NCI-H82 (cell line): ENCODE results near the gene DGKG.
A peak's percentile ranks its signal among the peaks of the same experiment; 100 is the strongest.

Source experiments
- DNase-seq: peaks from one replicate; lab custom pipeline; 2025; lab: John Stamatoyannopoulos, UW

Gene DGKG

DNA sequence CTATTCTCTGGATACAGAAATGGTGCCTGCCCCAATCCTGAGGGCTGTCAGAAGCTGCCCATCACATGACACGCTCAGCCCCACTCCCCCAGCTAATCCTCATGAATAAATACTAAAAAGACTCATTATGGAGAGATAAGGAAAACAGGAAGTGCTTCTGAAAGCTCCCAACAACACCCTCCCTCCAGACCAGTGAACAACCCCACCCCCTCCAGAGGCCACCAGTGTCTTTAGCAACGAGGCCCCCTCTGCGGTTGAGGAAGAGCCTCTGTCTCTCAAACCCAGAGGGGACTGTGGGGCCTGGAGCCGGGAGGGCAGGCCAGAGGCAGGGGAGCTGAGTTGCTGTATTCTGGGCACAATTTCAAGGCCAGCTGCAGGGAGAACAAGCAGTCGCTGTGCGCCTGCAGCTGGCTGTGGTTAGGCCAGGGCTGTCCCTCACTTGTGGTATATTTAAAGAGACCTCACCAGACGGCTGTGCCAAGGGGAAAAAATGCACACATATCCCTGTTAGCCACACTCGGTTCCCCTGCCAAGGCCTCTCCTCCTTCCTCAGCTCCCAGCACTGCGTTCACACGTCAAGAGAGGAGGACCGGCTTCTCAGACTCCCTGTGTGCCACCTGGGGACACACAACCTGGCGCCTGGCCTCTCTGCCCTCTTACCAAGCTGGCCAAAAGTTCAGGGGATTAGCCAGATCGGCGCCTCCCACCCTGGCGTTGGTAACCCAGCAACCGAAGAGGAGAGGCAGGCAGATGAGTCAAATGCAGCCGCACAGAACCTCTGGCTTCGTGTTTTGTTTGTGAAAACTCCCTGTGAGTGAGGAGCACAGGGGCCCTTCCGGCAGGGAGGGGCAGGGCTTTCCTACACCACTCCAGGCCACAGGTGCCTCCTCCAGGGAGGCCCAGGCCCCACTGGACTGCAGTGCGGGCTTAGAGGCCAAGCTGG, 152.0 kb downstream of the DGKG start:
- DNase-seq = peak; percentile 48

DNA sequence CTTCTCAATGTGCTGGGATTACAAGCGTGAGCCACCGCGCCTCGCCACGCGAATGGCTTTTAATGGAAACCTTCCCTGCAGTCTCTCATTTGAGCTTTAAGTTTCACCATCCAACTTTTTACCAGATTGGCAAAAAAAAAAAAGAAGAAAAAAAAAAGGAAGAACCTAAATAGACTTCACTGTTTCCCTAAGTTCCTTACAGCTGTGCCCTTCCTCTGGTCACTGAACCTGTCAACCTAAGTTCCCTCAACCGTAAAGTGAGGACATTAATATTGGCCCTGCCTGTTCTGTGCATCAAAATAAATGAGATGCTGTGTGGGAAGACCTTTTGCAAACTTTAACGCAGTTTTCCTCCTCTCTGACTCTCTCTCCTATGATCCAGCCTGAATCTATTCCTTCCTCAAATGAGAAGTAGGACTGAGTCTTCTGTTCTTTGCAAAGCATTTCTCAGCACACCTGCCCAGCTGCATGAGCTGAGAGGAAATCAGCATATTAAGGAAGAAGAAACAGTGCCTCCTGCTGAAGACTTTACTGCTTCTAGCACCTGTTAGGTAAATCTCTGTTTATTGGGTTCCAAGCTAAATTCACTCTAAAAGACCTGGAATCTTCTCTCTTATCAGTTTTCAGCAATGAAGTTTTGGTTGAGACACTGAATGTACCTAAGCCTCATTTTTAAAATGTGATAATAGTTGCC, 153.6 kb downstream of the DGKG start:
- DNase-seq = peak; percentile 14

DNA sequence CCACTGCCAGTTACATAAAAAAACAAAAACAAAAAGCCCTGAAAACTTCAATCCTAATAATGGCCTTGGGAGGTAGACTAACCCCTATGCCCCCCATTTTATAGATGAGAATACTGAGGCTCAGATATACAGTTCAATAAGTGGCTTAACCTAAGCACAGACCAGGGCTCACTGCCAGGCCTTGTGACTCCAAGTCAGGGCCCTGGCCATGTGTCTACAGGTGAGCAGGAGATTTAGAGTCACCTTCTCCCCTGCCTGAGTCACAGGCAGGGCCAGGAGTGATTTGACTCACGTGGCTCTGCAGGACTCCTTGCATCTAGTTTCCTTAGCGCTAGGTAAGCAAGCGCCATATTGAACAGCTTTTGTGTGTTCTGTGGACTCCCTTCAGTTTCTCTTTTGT, 154.5 kb downstream of the DGKG start:
- no peak for DNase-seq

DNA sequence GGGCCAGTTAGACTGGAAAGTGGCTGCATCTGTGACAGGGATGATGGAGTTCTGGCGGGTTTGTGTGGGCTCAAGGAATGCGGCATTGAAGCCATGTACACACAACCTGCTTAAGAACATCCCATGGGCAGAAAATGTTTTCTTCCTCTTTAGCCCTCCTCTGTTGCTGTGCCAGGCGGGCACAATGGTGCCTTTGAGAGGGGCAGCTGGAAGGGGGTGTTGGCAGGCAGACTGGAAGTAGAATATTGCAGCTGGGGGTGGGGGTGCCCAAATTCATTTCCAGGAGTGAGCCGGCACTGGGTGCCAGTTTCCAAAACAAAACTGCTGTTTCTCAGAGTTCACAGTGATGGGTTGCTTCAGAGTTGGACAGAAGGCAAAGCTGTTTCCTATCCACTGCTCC, 161.3 kb downstream of the DGKG start:
- DNase-seq = no peak

DNA sequence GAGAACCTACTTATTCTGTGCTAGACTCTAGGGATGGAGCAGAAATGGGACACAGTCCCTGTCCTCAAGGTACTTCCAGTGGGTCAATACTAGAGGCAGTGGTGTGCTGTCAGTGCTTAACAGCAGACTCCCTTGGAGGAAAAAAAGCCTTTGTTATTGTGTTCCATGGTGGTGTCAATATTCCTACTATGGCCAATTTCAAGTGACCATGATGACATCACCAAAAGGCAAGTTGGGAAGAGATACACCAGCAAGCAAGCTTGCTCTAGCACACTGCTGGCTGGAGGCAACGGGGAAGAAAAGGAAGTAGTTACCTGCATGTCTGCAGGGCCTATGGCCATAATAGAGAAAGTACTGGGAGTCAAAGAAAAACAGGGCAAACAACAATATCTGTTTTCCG, 163.6 kb downstream of the DGKG start:
- no peak for DNase-seq

DNA sequence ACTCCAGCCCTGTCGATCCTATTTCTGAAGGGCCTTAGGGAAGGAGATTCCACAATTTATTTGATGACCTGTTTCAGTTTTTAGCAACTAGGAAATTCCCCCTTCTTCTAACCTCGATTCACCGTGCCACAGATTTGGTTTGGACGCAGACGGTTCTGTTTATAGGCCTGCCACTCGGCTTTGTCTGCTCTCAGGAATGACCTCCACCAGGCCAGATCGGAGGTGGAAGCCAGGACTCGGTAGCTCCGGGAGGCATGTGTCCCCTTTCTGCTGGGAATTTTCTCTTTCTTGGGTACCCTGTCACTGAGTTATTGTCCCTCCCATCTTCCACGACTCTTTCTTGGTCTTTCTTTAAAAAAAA, 167.6 kb downstream of the DGKG start:
- DNase-seq = no peak

DNA sequence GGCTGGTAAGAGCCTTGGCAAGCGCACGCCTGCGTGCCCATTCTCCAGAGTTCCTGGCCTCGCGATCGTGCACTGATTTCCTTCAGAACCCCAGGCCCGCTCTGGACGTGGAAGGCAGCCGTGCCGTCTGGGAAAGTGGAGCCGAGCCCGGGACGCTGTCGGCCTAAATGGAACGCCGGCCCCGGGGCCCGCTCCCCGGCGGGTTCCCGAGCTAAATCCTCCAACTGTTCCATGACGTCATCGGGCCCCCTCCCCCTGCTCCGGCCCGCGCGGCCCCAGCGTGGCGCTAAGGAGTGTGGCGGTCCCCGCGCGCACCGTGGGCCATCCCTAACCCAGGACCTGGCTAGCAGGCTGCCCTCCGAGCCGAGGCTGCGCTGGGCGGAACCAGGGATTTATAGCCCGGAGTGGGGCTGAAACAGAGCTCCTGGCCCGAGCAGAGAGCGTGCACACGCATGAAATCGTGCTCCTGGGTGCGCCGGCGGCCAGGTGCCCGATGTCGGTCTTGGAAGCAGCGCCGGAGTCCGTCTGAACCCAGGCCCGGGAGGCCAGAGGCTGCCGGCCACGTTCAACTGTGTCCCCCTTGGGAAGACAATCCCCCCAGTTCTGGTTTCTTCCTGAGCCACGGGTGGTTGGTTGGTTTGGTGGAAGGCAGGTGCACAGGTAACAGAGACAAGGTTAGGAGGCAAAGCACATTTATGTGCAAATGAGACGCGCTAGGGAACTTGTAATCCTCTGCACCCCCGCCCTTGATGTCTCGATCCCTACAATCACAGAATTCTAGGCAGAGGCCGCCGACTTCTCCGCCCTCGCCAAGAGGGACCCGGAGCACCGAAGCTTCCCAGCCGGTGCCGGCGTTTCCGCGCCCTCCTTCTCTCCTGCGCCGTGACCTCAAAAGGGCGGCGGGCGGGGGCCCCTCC, 168.2 kb downstream of the DGKG start:
- DNase-seq = peak; percentile 69

DNA sequence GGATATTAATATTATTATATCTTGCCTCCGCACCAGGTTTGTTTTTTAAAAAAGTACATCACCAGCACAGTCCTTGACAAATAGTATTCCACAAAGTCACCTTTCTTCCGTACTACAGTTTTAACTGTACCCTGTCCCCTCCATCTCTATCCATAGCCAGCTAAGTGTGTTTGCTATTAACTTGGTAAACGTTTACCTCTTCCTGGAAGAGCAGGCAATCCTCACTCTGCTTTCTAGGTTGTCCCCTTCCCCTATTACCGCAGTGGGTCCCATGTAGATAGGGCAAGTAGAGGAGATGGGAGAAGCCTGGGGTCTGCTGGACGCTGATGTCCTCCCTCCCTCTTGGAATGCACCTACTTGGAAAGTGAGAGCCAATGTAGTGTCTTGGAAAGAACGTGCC, 169.2 kb downstream of the DGKG start:
- no peak for DNase-seq

DNA sequence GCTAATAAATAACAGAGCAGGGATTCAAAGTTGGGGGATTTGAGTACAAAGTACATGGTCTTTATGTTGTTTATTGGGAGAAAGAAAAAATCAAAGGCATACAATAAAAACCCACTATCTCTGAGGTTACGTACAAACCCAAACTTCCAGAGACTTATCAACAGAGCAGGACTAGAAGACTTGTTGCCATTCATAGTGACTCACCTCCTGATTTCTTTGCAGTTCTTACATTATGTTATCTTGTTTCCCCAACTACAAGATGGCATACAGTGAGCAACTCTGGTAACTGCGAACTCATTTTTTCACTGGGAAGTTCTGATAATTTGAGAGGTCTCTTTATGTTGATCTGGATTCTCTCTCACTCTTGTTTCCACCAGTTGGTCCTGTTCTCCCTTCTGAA, 172.5 kb downstream of the DGKG start:
- DNase-seq = no peak

DNA sequence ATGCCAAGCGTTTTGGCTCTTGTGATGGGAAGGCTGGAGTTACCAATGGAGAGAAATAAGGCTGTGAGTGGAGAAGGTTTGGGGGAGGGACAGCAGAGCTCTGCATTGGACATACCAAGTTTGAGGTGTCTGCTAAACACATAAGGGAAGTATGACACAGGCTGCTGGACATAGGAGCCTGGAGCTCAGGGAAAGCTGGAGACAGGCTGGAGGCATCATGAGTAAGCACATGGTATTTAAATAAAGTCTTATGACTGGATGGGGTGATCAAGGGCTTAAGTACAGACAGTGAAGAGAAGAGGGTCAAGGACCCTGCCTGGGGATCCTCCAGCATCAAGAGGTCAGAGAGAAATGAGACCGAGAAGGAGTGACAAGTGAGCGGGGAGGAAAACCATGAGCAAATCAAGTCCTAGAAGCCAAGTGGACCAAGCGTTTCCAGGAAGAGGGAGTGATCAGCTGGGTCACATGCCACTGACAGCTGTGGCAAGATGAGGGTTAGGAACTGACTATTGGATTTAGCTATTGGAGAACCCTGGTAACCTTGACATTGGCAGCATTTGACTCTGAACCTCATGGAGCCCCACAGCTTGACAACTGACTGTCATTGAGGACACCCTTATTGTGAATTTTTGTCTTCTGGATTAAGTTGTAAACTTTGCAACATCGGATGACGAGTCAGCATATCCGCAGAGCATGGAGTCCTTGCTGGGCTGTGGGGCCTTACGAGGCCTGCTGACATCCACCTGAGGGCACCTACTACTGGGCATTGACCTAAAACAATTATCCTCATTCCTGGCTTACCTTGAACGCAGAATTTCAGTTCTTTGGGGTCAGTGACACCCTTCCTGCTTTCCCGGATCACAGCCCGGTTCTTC, 174.4 kb downstream of the DGKG start:
- no peak for DNase-seq

DNA sequence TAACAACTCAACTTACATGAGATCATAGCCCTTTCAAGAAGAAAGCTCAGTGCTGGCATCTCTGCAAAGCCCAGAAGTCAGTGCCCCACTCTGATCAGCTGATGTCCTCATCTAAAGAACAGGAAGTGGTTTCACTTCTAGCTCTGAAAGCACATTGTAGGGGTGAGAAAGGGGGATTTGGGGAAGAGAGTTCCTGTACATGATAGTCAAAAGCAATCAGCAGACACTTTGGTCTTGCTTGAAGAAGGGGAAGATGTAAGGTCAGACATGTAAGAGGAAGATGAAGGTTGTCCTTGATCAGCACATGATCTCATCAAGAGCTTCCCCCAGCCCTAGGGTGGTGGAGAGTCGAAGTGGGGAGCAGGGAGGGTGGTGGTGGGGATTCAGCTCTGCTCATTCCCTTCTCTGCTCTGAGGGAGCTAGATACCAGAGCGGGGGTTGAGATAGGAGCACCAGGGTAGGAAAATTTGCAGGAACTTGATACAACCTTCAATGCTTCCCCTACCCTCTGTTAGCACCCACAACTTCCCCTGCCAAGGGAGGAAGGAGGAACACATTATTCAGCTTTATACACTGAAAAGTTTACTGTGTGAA, 176.7 kb downstream of the DGKG start:
- DNase-seq = no peak

DNA sequence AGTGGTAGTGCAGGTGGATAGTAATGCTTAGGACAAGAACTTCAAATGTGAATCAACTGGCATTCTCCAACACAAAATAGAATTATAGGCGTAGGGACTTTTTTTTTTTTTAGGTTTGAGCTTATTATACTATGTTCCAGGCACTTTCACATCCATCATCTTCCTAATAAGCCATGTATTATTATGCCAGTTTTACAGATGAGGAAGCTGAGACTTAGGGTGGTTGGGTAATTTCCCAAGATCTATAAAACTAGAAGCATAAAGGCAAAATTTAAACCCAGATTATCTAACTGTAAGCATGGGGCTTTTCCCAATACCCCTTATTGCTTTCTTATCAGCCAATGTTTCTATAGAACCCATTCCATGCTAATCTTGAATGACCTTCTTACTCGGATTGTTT, 178.0 kb downstream of the DGKG start:
- DNase-seq = no peak

DNA sequence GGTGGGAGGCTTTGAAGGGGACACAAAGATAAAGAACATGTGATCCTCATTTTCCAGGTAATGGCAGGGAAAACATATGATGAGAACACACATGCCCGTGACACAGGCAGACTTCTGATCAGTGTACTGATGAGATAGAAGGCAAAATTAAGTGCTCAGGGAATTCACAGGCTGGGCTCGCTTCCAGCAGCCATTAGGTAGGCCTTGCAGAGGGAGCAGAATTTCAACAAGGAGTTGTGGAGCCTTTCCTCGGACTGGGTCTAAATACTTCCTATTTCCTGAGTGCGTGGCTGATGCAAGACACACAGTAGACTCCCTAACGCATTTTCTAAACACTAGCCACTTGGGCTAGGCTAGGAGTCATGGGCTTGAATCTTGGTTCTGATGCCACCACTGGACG, 179.2 kb downstream of the DGKG start:
- no peak for DNase-seq

DNA sequence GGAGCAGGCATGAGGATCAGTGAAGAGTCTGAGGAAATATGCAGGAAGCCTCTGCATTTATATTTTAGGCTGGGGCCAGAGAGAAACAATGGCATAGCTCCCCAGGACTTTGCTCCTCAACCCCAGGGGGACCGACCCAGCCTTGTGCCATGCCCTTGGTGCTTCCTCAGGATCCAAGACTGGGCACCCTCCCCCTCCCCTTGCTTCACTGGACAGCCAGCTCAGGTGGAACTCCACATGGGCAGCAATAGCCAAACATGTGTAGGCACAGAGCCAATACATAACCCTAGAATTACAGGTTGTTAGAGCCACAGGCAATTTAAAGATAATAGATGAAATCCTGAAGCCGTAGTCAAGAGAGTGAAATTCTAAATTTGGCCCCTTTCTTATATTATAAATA, 180.1 kb downstream of the DGKG start:
- no peak for DNase-seq

DNA sequence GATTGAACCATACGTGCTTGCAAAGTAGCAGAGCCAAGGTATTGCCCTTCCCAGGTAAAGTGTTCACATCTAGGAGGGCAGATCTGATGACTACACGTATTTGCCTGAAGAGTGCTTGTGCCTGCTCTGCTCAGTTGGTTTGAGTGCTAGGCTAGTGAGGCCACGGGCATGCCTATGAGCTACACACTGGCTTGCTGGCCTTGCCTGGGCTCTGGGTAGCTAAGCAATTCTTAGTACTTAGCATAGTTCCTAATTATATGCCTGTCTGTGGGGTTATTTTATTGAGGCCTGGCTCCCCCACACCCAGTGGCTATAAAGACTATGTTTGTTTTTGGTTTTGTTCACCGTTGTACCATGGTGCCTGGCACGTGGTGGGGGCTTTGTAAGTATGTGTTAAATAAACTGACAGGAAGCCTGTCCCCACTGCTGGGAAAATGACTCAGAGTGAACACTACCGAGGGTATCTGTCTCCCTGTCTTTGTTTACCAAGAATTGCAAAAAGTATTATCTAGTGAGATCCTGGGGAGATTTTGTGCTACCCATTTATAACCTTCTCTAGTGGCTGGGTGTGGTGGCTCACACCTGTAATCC, 181.0 kb downstream of the DGKG start:
- DNase-seq = no peak

DNA sequence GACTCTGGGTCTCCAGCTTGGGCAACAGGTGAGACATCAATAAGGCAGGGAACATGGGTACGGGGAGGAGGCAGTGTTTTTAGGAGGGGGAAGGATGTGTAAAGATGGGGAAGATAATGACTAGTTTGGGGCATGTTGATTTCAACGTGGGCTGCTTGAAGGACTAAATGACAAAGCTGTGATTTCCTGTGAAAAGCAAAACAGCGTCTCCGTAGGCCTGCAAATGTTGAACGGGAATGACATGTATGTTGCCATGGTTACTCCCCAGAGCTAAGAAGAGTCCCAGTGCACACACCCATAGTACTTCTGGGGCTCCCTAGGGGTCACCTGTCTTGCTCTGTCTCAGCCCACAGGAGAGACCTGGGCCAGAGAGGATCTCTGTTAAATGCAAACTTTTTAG, 181.9 kb downstream of the DGKG start:
- no peak for DNase-seq

DNA sequence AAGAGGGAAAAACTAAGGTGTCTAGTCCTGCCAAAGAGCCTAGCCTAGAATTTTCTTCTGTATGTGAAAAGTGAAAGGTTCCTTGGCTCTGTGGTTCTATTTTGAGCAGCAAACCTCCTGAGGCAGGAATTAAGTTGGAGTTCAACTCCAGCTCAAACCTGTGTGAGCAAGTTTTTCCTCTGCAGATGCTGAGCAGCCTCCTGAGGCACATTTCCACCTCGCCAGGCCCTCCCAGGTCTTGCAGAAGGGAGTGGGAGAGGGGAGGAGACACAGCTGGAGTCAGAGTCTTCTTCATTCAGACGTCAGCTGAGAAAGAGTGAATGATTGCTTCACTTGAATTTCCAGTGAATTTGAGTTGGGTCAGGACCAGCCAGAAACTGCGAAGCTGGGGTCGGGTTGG, 183.6 kb downstream of the DGKG start:
- DNase-seq = no peak

DNA sequence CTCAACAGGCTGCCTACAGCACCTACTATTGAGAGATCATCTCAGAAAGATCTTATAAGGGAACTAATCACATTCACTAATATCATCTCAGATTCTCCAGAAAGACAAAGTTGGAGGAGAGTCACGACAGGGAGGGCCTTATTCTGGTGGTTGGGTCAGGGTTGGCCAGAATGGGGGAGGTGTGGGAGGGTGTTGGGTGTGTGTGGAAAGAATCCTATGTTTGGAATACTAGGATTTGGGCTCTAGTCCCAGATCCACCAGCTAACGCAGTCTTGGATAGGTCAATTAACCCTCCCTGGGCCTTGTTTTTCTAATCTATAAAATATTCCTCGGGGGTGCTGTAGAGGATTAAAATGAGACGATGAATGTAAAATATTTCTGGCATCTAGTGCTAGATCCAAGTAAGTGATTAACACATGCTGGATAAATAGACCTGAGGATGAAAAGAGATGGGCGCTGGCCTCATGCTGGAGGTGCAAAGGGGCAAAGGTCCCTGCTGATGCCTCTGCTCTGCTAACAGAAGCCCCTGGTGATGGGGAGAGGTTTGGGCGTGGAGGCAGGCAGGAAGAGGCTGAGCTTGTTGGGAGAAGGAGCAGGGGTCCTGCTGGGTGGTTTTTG, 185.6 kb downstream of the DGKG start:
- no peak for DNase-seq

DNA sequence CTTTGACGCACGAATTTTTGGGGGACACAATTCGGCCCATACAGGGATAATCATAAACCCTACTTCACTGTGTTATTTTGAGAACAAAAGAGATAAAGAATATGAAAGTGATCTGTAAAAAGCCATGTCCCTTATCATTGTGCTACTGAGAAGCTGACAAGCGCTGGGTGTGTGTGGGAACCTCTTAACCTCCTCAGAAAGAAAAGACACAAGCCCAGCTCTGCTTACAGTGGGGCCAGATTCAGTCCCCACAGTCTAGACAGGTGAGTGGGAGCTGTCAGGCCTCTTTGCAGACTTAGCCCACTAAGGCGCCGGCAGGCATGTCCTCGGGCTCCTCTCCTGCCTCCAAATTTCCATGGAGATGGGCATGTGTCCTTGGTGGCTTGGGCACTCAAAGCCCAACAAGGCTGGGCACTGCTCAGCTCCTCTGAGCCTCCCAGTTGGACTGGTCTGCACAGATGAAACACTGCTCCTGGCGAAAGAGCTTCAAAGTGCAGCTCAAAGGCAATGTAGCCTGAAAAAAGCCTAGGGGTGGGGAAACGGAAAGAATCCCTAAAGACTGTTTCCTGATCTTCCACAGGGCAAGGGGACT, 188.7 kb downstream of the DGKG start:
- no peak for DNase-seq

DNA sequence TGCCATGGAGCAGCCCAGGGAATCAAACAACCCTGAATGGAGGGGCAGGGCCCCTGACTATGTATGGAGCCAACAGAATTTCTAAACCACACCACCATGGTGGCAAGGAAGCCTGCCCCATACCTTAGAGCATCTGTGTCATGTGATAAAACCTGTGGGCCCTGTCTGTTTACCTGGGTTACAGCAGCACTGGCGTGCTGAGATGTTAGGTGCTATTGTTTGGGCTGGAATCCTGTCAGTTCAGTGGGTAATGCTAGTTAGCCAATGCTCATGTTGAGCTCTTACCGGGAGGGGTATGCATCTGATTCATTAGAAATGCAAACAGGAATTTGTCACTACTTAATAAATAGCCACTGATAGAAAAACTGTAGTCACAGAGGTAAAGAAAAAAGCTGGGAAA, 189.7 kb downstream of the DGKG start:
- DNase-seq = no peak
